NCI-H2107 (cell line): ENCODE measurements around the gene ZNF598.
A peak's percentile ranks its signal among the peaks of the same experiment; 100 is the strongest.
"Not testable (repeated sequence)": the region's sequence is repeated elsewhere in the genome, so short reads cannot be mapped to it uniquely, and the experiment has no call there.

Source experiments
- DNase-seq: peaks from one replicate; lab custom pipeline; 2025; lab: John Stamatoyannopoulos, UW

The ZNF598 gene

DNA sequence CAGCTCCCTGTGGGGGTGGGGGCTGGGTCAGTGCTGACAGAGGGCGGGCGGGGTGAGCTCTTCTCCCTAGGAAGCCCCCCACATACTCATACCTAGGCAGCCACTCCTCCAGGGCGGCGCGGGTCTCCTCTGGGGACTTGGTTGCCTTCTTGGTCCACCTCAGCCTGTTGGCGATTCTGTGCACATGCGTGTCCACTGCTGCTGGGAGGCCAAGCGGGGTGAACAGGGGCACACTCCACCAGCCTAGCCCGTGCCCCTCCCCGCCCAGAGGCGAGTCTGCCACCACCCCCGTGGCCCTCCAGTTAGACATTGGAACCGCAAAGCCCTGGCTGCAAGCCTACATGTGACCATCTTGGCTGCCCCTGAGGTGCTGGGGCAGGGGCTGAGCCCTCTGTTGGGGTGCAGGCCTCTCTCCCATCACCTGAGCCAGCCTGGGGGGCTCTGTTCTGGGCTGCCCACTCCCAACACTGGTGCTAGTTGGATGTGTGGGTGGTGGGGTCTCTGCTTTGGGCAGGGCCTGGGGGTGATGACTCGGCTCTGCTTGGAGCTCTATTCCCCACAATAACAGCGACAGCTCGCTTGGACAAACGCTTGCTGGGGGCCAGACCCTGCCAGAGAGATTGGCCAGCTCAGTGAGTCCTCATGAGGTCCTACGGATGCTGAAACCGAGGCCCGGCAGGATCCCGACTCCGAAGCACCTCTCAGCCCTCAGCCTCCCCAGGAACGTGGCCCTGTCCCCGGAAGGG lies 30.6 kb upstream of the ZNF598 start:
- no peak for DNase-seq

DNA sequence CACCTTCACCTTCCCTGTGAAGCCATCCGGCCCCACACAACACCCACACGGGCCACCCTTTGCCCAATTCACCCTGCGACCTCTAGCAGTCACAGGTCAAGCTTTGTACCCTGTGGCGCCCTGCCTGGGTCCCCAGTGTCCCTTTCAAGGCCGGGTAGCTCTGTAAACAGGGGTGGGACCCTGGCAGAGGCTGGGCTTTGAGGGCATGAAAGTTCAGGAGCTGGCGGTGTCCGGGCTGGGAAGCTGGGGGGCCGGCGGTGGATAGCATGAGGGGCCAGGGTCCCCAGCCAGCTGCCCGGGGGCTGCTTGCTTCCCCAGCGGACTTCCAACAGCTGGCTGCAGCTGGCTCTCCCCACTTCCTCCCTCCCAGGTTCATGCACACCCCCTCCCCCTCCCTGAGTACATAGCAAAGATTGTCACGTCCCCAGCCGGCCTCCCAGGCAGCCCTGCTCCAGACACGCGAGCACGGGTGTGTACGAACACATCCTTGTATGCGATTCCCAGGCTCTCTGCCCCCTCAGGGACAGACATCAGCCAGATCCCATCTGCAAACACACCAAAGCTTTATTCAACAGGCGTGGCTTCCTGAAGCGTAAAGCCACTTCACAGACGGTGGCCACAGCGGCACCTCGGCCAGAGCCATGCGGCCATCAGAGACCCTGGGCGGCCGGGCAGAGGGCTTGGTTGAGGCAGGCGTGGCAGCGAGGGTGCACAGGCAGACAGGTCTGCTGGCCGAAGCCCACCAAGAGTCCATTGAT lies 29.8 kb upstream of the ZNF598 start:
- DNase-seq: no peak

DNA sequence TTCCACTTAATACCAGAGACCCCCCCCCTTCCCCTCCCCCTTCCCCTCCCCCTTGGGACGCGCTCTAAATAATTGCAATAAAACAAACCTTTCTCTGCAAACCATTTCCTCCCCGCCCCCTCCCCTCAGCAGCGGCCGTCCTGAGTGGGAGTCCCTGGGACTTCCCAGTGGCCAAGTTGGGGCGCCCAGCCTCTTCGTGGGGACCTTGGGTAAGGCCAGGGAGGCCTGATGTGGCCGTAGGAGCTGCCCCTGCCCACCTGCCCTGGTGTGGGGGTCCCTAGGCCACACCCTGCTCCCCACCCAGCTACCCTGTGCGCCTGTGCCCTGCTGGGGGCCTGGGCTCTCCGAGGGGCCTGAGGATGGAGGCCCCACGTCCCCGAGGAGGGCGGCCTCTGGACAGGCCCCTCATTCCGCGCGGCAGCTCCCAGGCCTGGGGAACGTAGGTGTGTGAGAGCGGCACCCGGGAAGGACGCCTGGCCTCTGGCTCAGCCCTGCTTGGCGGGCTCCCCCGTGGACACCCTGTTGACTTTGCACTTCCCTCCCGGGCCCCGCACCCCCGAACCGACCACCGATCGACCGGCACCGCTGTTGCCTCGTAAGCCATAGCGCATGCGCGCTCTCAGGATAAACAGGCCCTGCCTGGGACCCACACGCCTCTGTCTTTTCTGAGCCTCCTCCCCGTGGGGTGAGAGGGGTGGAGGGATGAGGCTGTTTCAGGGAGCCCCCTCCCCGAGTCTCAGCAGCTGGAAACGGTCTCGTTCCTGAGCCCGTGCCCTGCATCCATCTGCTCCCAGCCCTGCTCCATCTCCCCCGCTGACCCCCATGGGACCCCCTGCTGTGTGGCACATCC lies 29.0 kb upstream of the ZNF598 start:
- no peak for DNase-seq

DNA sequence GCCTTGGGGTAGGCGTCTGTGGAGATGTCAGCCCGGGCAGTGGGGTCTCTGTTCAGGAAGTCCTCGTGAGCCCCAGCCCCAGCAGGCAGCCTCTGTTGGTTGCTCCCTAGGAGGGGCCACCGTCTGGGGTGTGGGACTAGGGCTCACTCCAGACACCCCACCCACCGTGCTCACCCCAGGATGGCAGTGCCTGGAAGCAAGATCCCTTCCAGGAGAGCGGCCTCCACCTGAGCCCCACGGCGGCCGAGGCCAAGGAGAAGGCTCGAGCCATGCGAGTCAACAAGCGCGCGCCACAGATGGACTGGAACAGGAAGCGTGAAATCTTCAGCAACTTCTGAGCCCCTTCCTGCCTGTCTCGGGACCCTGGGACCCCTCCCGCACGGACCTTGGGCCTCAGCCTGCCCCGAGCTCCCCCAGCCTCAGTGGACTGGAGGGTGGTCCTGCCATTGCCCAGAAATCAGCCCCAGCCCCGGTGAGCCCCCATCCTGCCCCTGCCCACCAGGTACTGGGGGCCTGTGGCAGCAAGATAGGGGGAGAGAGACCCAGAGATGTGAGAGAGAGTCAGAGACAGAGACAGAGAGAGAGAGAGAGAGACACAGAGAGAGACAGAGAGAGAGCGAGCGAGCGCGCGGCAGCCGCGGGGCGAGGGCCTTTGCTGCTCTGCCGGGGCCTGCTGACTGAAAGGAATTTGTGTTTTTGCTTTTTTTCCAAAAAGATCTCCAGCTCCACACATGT lies 28.2 kb upstream of the ZNF598 start:
- no peak for DNase-seq

DNA sequence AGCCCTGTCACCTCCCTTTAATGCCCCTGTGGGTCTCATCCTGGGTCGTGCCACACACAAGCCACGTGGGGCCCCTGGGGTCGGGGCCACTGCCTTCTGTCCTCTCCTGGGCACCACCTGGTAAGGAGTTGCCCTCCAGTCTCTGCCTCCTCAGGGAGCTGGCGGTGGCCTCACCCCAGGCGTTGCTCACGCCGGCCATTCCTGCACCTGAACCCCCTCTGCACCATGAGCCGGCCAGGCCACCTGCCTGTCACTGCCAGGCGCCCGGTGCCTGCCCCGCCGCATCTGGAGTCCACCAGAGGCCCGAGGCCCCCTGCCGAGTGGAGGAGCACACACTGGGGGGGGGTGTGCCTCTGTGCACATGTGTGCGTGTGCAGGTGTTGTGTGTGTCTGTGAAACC lies 27.5 kb upstream of the ZNF598 start:
- no peak for DNase-seq

DNA sequence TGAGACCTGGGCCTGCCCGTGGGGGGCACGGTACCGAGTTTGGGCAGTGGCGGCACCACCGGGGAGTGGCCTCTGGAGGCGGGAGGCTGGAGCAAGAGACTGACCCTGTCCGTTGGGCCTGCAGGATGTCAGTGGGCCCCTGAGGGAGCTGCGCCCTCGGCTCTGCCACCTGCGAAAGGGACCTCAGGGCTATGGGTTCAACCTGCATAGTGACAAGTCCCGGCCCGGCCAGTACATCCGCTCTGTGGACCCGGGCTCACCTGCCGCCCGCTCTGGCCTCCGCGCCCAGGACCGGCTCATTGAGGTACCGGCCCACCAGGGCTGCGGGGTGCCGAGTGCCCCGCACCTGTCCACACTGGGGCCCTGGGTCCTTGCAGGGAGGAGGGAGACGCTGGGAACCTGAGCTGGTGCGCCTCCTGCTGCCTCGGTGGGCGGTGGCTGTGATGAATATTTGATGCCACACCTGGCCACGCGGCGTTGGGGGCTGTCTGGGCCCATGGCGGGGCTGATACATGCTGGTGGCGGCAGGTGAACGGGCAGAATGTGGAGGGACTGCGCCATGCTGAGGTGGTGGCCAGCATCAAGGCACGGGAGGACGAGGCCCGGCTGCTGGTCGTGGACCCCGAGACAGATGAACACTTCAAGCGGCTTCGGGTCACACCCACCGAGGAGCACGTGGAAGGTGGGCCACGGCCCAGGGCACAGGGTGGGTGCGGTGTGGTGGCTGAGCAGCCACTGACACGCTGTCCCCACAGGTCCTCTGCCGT lies 26.8 kb upstream of the ZNF598 start:
- DNase-seq: no peak

DNA sequence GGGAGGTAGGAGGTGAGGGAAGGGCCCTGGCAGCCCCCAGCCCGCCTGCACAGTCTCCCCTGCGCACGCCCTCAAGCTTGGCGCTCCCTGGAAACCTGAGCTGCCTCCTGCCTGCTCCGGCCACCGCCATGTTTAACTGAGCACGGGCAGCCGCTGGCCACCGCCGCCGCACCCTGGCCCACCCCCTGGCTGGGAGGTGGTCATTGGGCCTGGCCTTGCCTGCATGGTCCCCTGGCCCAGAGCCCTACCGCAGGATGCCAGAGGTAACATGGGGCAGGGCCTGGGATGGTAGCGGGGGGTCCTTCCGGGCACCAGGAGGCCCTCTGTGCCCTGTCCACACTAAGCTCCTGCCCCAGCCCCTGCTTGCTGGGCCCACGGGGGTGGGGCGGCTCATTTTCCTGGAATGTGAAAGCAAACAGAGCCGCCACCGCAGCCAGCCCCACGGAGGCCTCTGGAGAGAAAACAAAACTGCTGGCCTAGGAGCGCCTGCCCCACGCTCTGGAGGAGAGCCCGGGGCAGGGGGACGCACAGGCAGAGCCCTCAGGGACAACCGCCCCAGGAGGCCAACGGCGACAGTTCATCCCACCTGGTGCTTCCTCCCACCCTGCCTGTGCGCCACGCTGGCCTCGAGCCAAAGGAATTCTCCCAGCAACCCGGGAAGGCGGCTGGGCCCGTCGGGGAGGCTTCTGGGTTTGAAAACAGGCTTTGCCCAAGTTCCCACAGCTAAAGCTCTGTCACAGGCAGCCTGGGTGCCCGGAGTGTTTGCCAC lies 26.0 kb upstream of the ZNF598 start:
- peak; percentile 73 for DNase-seq

DNA sequence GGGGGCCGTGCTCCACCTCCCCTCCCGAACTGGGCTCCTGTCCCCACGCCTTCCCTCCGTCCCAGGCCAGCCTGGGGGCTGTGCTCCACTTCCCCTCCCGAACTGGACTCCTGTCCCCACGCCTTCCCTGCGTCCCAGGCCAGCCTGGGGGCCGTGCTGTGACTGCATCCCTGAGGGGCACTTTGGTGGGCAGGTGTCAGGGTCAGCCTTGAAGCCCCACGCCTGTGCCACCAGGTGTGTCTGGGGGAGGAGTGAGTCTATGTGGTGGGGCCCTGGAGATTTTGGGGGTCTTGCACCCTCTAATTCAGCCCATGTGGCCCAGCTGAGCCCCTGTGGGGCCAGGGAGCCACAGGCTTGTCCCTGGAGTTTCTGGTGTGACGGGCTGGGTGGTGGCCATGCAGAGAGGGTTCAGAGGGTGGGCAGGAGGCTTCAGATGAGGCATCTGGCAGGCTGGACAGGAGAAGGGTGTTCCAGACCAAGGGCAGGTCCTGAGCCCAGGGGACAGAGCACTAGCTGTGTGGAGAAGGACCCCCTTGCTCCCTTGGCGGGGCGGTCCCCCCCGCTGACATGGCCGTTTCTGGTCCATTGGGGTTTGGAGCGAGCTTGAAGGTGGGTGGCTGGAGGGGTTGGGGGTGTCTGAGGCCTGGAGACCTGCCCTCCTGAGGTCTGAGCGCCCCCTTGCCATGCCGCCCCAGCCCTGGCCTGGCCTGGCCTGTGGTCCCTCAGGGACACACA lies 25.2 kb upstream of the ZNF598 start:
- no peak for DNase-seq

DNA sequence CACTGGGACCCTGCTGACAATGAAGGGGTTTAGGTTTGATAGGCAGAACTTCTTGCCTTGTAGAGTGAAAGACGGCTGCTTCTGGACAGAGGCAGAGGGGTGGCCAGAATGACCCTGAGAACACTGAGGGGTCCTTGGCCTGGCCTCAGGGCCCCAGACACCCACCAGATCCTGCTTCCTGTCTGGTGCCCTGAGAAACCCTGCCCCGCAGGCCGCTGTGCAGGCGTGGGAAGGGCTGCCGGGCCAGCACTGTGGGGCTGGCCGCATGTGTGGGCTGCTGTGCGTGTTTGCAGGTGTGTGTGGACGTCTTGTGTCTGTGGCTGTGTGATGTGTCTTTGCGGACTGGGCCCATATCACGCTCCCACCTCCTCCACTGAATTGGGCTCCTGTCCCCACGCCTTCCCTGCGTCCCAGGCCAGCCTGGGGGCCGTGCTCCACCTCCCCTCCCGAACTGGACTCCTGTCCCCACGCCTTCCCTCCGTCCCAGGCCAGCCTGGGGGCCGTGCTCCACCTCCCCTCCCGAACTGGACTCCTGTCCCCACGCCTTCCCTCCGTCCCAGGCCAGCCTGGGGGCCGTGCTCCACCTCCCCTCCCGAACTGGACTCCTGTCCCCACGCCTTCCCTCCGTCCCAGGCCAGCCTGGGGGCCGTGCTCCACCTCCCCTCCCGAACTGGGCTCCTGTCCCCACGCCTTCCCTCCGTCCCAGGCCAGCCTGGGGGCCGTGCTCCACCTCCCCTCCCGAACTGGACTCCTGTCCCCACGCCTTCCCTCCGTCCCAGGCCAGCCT lies 24.5 kb upstream of the ZNF598 start:
- not testable (repeated sequence) for DNase-seq

DNA sequence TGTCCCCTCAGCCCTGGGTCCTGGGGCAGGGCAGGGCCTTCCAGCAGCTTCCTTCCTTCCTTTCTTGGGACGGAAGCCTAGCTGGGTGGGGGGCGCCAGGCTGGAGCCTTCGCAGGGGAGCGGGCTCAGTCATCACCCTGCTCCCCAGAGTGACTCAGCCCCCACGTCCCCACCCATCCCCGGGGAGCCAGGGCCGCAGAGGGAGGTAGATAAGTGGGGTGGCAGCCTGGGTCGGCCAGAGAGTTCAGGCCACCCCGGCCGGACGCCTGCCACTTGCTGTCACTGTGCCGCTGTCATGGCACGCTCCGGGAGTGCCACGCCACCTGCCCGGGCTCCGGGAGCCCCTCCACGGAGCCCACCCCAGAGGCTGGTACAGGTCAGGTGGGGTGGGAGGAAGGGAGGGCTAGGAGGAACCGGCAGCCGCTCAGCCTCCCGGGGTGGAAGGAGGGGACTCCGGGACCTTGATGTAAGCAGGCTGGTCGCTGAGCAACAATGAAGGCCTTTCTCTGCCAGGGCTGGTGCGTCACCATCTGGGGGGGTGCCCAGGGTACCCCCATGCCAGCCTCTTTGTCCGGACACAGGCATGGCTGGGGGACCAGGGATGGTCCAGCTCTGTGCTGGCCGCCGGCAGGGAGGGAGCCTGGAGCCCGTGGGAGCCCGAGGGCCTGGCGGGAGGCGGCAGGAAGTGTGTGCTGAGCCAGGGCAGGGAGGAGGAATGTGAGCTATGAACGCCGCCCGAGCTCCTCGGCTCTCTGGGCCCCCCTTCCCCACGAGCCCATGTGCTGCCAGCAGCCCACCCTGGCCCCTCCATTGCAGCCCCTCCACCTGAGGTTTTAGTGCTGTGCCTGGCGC lies 23.7 kb upstream of the ZNF598 start:
- DNase-seq: no peak

DNA sequence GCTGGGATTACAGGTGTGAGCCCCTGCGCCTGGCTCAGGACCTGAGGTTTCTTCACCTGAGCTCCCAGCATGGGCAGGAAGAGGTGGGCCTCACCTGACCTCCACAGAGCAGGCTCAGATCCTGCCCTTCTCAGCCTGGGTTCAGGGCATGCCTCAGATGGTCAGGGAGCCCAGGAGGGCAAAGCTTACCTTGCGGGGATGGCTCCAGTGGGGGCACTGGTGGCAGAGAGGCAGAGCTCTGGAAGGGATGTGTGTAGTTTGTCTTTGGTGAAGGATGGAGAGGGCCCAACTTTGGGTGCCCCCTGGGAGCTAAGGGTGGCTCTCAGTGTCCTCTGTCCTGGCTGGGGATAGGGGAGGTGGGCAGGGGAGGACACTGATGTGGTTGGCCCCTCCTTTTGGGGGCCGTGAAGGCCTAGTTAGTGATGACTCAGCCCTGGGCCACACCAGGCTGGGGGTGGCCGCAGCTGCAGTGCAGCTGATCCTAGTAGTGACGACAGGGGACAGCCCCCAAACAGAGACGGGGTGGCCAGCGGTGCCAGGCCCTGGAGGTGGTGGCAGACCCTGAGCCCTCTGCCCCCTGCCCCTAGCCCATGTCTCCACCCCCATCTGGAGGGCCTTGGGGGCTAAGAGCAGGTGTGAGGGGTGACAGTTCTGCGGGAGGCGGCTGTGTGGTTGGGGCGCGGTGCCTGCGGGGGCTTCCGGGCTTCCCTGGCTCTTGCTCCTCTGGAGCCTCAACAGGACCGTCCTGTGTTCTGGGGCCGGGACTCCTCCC lies 22.9 kb upstream of the ZNF598 start:
- DNase-seq: no peak

DNA sequence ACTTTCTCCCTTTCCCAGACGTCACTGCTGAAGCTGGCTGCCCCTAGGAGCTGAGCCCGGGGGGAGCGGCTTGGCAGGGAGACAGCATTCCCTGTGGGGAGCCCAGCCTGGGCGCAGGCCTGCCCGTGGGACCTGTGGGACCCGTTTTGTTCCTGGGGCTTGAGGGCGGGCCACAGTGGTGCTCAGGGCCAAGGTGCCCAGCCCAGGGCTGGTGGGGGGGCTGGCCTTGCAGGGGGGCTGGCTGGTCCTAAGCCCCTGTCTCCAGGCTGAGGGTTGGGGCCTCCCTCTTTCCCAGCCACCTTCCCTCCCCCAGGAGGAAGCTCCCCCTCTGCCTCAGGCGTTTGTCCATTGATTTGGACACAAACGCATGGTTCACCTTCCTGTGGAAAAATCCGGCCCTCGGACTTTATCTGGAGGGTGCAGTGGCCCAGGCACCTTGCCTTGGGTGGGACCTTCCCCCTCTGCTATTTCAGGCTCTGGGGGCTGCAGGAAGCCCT lies 21.5 kb upstream of the ZNF598 start:
- no peak for DNase-seq

DNA sequence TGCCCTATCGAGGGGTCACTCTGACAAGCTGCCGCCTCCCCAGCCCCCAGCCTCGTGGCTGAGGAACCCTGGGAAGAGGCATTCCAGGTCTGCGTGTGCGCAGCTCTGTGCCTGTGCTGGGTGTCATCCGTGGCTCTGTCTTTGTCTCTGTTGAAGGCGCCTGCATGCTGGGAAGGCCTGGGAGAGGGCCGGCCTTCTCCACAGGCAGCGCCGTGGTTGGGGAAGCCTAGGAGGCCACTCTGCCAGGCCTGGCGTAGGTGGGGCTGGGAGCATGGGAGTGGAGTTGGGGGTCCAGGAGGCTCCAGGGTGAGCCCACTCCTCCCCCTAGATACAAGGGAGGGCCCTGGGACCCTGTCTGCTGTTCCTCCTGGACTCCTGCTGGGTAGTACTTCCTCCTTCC lies 20.4 kb upstream of the ZNF598 start:
- DNase-seq: no peak

DNA sequence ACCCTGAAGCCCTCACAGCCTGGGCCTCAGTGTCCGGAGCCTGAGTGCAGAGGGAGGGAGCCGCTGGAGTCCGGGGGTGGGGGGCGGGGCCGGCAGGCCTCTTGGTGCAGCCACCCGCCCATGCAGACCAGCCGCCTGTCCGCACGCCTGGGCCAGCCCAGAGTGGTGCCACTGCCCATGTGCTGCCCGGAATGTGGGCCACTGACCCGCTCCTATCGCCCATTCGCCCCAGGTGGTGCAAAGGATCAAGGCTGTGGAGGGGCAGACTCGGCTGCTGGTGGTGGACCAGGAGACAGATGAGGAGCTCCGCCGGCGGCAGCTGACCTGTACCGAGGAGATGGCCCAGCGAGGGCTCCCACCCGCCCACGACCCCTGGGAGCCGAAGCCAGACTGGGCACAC lies 19.7 kb upstream of the ZNF598 start:
- no peak for DNase-seq

DNA sequence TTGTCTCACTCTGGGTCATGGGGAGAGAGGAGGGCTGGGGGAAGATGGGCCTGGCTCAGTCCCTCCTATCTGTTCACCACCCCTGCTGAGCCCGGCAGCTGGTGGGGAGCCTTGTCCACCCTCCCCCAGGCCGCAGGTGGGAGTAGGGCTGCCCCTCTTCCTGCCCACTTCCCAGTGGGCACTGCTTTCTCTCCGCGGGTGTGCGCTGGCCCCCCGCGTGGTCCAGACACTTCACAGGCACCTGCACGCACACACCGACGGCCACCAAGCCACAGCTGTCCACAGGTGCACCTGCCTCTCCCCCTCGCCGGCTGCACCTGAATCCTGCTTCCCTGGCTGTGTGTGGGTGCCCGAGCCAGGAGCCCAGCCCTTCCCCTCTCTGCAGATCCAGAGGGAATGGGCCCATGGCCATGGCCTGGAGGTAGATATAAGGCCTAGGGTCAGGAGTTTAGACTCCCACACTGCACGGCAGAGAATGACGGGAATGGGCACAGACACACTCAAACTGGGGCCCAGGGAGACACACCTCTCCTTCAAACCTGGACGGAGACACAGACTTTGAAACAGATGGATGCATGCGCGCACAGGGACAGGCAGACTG lies 19.1 kb upstream of the ZNF598 start:
- no peak for DNase-seq

DNA sequence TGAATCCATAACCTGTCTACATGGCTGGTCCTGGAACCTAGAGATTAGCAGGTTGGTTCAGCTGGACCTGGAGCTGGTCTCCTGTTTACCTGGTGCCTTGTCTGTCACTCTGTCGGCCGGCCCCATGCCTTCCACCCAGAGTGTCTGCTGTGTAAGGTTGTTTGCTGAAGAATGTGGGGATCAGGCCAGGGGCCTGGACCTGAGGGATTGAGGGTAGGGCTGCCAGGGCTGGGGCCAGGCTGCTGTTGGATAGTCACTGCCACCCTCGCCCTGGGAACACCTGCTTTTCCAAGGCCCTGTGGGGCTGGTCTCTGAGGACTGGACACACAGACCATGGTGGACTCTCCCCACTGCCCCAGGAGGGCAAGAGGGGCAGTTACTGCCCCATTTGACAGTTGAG lies 18.5 kb upstream of the ZNF598 start:
- no peak for DNase-seq
